Epithelial cell of proximal tubule (primary cell): ENCODE measurements around the gene PREX1. TPM values are rescaled to one million over a fixed set of nuclear protein-coding genes. Genes with fewer than 3 reads are reported as not detected.

Experiments
- DNase-seq: peaks from one replicate; pipeline ENCODE4 v3.0.0-alpha.2; 2011; ENCODE audit warnings: low read depth
- H3K4me3 ChIP-seq: 2 replicates; pipeline ENCODE4 v1.5.1; 2011; ENCODE audit warnings: low read depth, mild to moderate bottlenecking, low read length
- total RNA-seq: library from RNA; depleted of rRNA; stranded (reverse); fragments of >200 nt; gene quantifications from 2 replicates; pipeline ENCODE4 v1.2.3, GENCODE V29; 2015
- TF ChIP-seq, protein P1 (sequence below): conservative IDR thresholded peaks from 2 replicates; pipeline ENCODE4 v1.5.1; 2012; ENCODE audit warnings: low read depth, mild to moderate bottlenecking, low read length

PREX1 gene
- total RNA-seq, 1 donor from 2014 or later, result 4.7 TPM

DNA sequence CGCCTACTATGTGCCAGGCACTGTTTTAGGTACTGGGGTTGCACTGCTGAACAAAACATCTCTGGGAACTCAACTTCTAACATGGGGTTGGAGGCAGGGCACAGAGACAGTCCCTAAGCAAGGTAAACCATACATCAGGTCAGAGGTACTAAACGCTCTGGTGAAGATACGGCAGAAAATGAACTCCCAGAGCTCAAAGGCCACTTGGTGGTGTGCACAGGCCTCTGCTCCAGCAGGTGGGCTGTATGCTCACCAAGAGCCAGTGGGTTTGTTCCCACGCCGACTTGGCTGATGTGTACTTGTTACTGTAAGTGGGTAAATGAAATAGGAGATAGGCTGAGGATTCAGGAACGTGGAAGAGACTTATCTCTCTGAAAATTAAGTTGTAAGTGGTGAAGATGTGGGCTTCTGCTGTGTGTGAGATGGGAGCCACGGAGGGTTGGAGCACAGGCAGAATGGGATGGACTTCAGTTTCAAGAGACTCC lies 133.4 kb downstream of the PREX1 start:
- H3K4me3 ChIP-seq, result no peak overlapping the region
- DNase-seq, result no peak
- TF ChIP-seq, protein P1, sequence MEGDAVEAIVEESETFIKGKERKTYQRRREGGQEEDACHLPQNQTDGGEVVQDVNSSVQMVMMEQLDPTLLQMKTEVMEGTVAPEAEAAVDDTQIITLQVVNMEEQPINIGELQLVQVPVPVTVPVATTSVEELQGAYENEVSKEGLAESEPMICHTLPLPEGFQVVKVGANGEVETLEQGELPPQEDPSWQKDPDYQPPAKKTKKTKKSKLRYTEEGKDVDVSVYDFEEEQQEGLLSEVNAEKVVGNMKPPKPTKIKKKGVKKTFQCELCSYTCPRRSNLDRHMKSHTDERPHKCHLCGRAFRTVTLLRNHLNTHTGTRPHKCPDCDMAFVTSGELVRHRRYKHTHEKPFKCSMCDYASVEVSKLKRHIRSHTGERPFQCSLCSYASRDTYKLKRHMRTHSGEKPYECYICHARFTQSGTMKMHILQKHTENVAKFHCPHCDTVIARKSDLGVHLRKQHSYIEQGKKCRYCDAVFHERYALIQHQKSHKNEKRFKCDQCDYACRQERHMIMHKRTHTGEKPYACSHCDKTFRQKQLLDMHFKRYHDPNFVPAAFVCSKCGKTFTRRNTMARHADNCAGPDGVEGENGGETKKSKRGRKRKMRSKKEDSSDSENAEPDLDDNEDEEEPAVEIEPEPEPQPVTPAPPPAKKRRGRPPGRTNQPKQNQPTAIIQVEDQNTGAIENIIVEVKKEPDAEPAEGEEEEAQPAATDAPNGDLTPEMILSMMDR, result no peak

GRCh38 chr20:48691523-48691922 lies 136.3 kb downstream of the PREX1 start:
- no peak overlapping the region for H3K4me3 ChIP-seq
- TF ChIP-seq, protein P1, result no peak
- no peak for DNase-seq

DNA sequence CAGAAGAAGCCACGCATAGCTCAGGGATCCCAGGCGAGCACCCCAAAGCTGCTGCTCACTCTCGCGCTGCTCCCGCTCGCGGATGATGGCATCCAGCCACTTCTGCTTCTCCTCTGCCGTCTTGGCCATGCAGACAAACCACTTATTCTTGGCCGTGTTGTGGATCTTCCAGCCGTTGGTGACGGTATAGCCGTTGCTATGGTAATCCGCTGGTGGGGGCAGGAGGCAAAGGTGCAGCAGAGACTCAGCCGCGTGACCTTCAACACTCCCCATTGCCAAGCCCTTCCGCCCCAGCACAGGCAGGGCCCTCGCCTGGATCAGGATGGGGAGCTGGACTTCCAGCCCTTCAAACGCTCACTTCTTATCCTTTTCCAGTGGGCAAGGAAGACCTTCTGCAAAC lies 136.9 kb downstream of the PREX1 start:
- H3K4me3 ChIP-seq, result no peak overlapping the region
- TF ChIP-seq, protein P1, result no peak
- DNase-seq, result no peak

DNA sequence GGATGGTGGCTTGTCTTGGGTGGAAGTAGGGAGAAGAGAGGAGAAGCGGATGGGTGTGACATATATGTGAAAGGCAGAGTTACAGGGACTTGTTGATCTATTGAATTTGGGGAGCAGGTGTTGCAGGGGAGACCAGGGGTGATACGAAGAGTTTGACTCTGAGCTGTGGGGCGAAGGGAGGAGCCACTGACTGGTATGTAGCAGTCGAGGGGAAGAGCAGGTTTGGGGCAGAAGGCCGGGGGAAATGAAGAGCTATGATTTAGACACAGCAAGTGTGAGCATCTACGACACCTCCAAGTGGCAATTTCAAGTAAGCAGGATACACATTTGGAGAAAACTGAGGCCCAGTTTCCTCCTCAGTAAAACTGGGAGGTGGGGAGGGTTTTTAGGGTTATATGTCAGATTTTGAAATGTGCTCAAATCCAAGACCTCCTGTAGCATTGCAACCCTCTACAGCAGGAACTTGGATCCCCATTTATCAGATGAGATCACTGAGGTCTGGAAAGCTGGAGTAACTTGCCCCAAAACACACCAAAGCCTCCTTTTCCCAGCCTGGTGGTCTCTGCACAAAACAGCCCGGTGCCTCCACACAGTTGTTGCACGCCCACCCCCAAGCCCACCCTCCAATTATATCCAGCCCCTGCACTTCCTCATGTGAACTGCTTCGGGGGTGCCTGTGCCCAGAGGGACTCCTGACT lies 137.8 kb downstream of the PREX1 start:
- H3K4me3 ChIP-seq, result no peak overlapping the region
- TF ChIP-seq, protein P1, result no peak
- DNase-seq, result no peak

GRCh38 chr20:48689388-48689787 lies 138.4 kb downstream of the PREX1 start:
- TF ChIP-seq, protein P1, result no peak

DNA sequence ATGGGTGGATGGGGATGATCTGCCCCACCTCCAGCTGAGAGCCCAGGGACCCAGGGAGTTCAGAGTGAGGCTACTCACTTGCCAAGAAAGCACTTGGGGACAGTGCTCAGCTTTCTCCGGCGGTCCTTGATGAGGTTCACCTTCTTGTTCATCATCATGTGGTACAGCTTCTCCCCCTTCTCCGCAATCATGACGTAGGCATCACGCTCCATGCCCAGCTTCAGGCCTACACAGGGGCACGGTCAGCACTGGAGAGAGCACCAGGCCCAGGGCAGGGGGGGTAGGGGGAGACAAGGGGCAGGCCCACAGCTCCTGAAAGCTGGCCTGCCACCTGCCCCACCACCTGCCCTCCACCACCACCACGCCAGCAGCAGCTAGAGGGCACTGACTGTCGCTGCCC lies 139.2 kb downstream of the PREX1 start:
- no peak overlapping the region for H3K4me3 ChIP-seq
- DNase-seq, result no peak
- TF ChIP-seq, protein P1, result no peak

More at GRCh38 chr20:48689388-48689787, 138.4 kb downstream of the PREX1 start:
- no peak for DNase-seq
- no peak overlapping the region for H3K4me3 ChIP-seq

DNA sequence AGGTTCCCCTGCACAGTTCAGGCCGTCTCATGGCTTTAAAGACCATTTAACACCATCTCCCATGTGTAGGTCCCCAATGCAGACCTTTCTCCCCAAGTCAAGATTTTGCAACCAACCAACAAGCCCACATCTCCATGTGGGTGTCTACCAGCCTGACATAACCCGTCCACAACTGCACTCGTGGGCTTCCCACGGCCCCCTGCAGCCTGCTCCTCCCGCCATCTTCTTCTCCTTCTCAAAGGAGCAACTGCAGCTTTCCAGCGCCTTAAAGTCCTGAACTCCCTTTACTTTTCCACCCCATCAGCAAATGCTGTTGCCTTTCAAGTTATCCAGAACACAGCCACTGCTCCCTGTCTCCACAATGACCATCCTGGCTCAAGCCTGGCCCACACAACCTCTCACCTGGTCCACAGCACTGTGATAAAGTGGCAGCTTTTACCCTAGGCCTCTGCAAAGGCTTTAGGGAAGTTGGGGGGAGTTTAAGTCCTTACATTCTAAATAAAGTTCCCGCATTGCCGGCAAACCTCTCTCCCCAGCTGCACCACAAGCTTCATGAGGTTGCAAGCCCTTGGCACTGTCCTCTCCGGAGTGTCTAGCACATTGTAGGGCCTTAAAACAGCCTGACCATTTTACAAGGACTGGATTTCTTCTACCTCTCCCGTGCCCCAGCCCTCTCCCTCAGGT lies 140.5 kb downstream of the PREX1 start:
- TF ChIP-seq, protein P1, result no peak
- no peak for DNase-seq
- no peak overlapping the region for H3K4me3 ChIP-seq
